Hepatocyte (in vitro differentiated cells): Measurements from ENCODE around the gene AP5S1.

Experiments
- CTCF ChIP-seq: fragments of 200-600 bp; sonication (generic); IDR thresholded peaks from 2 replicates; pipeline ENCODE4 v1.5.1; 2016; ENCODE audit warnings: antibody characterized with exemption, mild to moderate bottlenecking; ENCODE audit not compliant: poor library complexity
- EZH2 ChIP-seq: fragments of 200-600 bp; sonication (generic); IDR thresholded peaks from 2 replicates; pipeline ENCODE4 v1.6.1; 2016; ENCODE audit warnings: antibody characterized with exemption, mild to moderate bottlenecking, borderline replicate concordance

DNA sequence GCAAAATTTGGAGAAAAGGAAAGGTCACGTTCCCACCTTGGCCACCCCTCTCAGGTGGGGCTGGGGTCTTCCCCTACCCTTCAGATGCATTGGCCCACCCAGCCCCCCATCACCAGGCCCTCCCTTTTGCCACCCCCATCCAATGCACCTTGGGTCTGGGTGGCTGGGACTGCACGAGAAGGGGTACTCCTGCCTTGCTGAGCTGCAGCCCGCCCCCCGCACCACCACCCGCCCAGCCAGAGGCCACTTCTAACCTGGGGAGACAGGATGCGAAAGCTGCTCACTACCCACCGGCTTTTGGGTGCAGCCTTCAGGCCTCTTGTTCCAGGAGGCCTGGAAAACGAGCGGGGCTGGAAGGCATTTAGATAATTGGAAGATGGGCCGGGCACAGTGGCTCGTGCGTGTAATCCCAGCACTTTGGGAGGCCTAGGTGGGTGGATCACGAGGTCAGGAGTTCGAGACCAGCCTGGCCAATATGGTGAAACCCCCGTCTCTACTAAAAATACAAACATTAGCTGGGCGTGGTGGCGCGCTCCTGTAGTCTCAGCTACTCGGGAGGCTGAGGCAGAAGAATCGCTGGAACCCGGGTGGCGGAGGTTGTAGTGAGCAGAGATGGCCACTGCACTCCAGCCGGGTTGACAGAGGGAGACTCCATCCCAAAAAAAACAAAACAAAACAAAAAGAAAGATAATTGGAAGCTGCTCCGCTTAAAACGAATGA is 25.5 kb upstream of the AP5S1 start:
- TF ChIP-seq EZH2 (no peak), CTCF (no peak)
